ENCODE results near the gene PACSIN1. TPM values are rescaled to one million over a fixed set of nuclear protein-coding genes. Genes with fewer than 3 reads are reported as not detected.
"Not testable (repeated sequence)": the region's sequence is repeated elsewhere in the genome, so short reads cannot be mapped to it uniquely, and the experiment has no call there.

PACSIN1 gene
- total RNA-seq, 2 donors from 2014 or later: 5.6 to 6.3 TPM

GRCh38 chr6:34484391-34484790, 18.5 kb downstream of the PACSIN1 start:
- TF ChIP-seq CTCF (IDR thresholded peaks at IDR 0.05): no peak
- no peak overlapping the region for H3K4me3 ChIP-seq
- H3K4me1 ChIP-seq: no peaks in the 10 kb centered on the region
- H3K36me3 ChIP-seq: no peaks in the 10 kb centered on the region
- no peaks in the 10 kb centered on the region for H3K27me3 ChIP-seq
- H3K27ac ChIP-seq: no peak overlapping the region
- no peak for DNase-seq (ENCODE audit: low spot score)
- no peaks in the 10 kb centered on the region for H3K9me3 ChIP-seq

- H3K27ac ChIP-seq: no peak overlapping the region
- no peaks in the 10 kb centered on the region for H3K27me3 ChIP-seq
- H3K4me3 ChIP-seq: no peak overlapping the region
- no peak for TF ChIP-seq CTCF (IDR thresholded peaks at IDR 0.05)
- DNase-seq (ENCODE audit: low spot score): no peak
- no peaks in the 10 kb centered on the region for H3K36me3 ChIP-seq
- H3K9me3 ChIP-seq: no peaks in the 10 kb centered on the region
- H3K4me1 ChIP-seq: no peaks in the 10 kb centered on the region
Measured at GRCh38 chr6:34484899-34485298, 19.0 kb downstream of the PACSIN1 start.

- Histone ChIP-seq H3K36me3 (no peaks in the 10 kb centered on the region), H3K4me3 (no peak overlapping the region), H3K9me3 (no peaks in the 10 kb centered on the region), H3K27ac (no peak overlapping the region), H3K27me3 (no peaks in the 10 kb centered on the region), H3K4me1 (no peaks in the 10 kb centered on the region)
- no peak for DNase-seq (ENCODE audit: low spot score)
- no peak for TF ChIP-seq CTCF (IDR thresholded peaks at IDR 0.05)
Measured at GRCh38 chr6:34485321-34486060, 19.6 kb downstream of the PACSIN1 start.

- no peak for DNase-seq (ENCODE audit: low spot score)
- no peak overlapping the region for H3K27ac ChIP-seq
- H3K4me3 ChIP-seq: no peak overlapping the region
- H3K36me3 ChIP-seq: no peaks in the 10 kb centered on the region
- no peaks in the 10 kb centered on the region for H3K27me3 ChIP-seq
- peaks cover 0 to 6% of the 10 kb centered on the region in 2 donors for H3K4me1 ChIP-seq
- no peaks in the 10 kb centered on the region for H3K9me3 ChIP-seq
- TF ChIP-seq CTCF (IDR thresholded peaks at IDR 0.05): no peak
Measured at GRCh38 chr6:34486106-34486740, 20.3 kb downstream of the PACSIN1 start.

- H3K4me1 ChIP-seq; H3K27me3 ChIP-seq; H3K27ac ChIP-seq; H3K4me3 ChIP-seq; H3K9me3 ChIP-seq; DNase-seq (ENCODE audit: low spot score); H3K36me3 ChIP-seq: not testable (repeated sequence)
Measured at GRCh38 chr6:34486886-34487285, 21.0 kb downstream of the PACSIN1 start.

- H3K4me3 ChIP-seq: no peak overlapping the region
- no peaks in the 10 kb centered on the region for H3K27me3 ChIP-seq
- peaks cover 0 to 7% of the 10 kb centered on the region in 2 donors for H3K4me1 ChIP-seq
- no peak overlapping the region for H3K27ac ChIP-seq
- no peak for DNase-seq (ENCODE audit: low spot score)
- no peak for TF ChIP-seq CTCF (IDR thresholded peaks at IDR 0.05)
- H3K9me3 ChIP-seq: no peaks in the 10 kb centered on the region
- H3K36me3 ChIP-seq: no peaks in the 10 kb centered on the region
Measured at GRCh38 chr6:34487536-34487935, 21.7 kb downstream of the PACSIN1 start.
